Left lung (tissue), 10 donors: Measurements from ENCODE around the gene CRACDL. TPM values are rescaled to one million over a fixed set of nuclear protein-coding genes. Genes with fewer than 3 reads are reported as not detected.

Experiments
- ATAC-seq: fragments of 200-7000 bp; cut with Tn5 transposase; one replicate; pipeline ENCODE4 v1.9.1; 2020; ENCODE audit warnings: moderate library complexity
- DNase-seq, 4 donors: peaks; one replicate each; pipeline ENCODE4 v3.0.0-alpha.2; 2013 to 2020
- H3K27ac ChIP-seq, 2 donors: fragments of 200-600 bp; sonication (generic) in 1 of 2; one replicate each; pipeline versions ENCODE4 v1.5.0 to v1.8.0; 2020 to 2021
- H3K27me3 ChIP-seq, 2 donors: fragments of 200-600 bp; sonication (generic) in 1 of 2; one replicate each; pipeline versions ENCODE4 v1.5.0 to v1.8.0; 2020 to 2021
- H3K36me3 ChIP-seq, 2 donors: fragments of 200-600 bp; sonication (generic) in 1 of 2; one replicate each; pipeline versions ENCODE4 v1.5.0 to v1.8.0; 2020 to 2021
- H3K4me1 ChIP-seq, 2 donors: fragments of 200-600 bp; one replicate each; pipeline ENCODE4 v1.8.0; 2021
- H3K4me3 ChIP-seq, 2 donors: fragments of 200-600 bp; sonication (generic) in 1 of 2; one replicate each; pipeline versions ENCODE4 v1.5.0 to v1.8.0; 2020 to 2021; ENCODE audit warnings: mild to moderate bottlenecking in 1 of 2
- H3K9me3 ChIP-seq, 2 donors: fragments of 200-600 bp; sonication (generic) in 1 of 2; one replicate each; pipeline versions ENCODE4 v1.5.0 to v1.8.0; 2020 to 2021
- intact Hi-C, 2 donors: fragments of 100-400 bp; cut with DNase I; formaldehyde crosslinking; loops; one replicate each; pipeline versions ENCODE4 v1.11.2 to v1.14.2; 2022
- polyA plus RNA-seq, 6 donors: library from polyadenylated mRNA; unstranded; fragments of 120-200 nt; gene quantifications; one replicate each; pipeline ENCODE4 v1.2.1, GENCODE V29; 2013; ENCODE audit not compliant: insufficient read length in 6 of 6
- total RNA-seq, 2 donors: library from RNA; stranded (reverse); fragmentation: NEBNext Ultra II Directional; extraction: Animal tissue kit (Norgen Biotek cat#: 25700); gene quantifications; one replicate each; pipeline ENCODE4 v1.2.1, GENCODE V29; 2021
- TF ChIP-seq, protein P1 (sequence below), 2 donors: fragments of 200-600 bp; sonication (generic) in 1 of 2; IDR thresholded peaks; one replicate each; pipeline versions ENCODE4 v1.5.0 to v1.8.0; 2021; ENCODE audit warnings: antibody characterized with exemption in 2 of 2
- donor health status: DM: no; HTN: yes; CAD: no.
- donor health status: DM: no; HTN: no; CAD: no.

Gene CRACDL
- total and polyA plus RNA-seq, 8 donors: 4.0 to 15.2 (median 6.0) TPM

- Histone ChIP-seq H3K36me3 (no peaks in the 10 kb centered on the region), H3K27ac (no peak overlapping the region), H3K4me1 (no peaks in the 10 kb centered on the region), H3K4me3 (no peak overlapping the region), H3K27me3 (peaks cover 0 to 14% of the 10 kb centered on the region in 2 donors), H3K9me3 (peaks cover 0 to 6% of the 10 kb centered on the region in 2 donors)
- intact Hi-C loops: no loop called here
- DNase-seq (no peak), ATAC-seq (no peak)
- TF ChIP-seq, protein P1, sequence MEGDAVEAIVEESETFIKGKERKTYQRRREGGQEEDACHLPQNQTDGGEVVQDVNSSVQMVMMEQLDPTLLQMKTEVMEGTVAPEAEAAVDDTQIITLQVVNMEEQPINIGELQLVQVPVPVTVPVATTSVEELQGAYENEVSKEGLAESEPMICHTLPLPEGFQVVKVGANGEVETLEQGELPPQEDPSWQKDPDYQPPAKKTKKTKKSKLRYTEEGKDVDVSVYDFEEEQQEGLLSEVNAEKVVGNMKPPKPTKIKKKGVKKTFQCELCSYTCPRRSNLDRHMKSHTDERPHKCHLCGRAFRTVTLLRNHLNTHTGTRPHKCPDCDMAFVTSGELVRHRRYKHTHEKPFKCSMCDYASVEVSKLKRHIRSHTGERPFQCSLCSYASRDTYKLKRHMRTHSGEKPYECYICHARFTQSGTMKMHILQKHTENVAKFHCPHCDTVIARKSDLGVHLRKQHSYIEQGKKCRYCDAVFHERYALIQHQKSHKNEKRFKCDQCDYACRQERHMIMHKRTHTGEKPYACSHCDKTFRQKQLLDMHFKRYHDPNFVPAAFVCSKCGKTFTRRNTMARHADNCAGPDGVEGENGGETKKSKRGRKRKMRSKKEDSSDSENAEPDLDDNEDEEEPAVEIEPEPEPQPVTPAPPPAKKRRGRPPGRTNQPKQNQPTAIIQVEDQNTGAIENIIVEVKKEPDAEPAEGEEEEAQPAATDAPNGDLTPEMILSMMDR (IDR thresholded peaks at IDR 0.05): no peak
Observed at GRCh38 chr2:98921062-98921461, 15.0 kb downstream of the CRACDL start.

GRCh38 chr2:98917031-98917471 lies 19.0 kb downstream of the CRACDL start:
- Histone ChIP-seq H3K9me3 (no peaks in the 10 kb centered on the region), H3K36me3 (no peaks in the 10 kb centered on the region), H3K4me1 (peaks cover 9 to 20% of the 10 kb centered on the region in 2 donors), H3K27ac (no peak overlapping the region), H3K27me3 (peaks cover 0 to 8% of the 10 kb centered on the region in 2 donors), H3K4me3 (no peak overlapping the region)
- ATAC-seq: no peak
- intact Hi-C loops: no loop called here
- TF ChIP-seq, protein P1 (IDR thresholded peaks at IDR 0.05): no peak
- no peak for DNase-seq

- H3K27me3 ChIP-seq: peaks cover 0 to 6% of the 10 kb centered on the region in 2 donors
- intact Hi-C loops: no loop called here
- no peak for ATAC-seq
Observed at GRCh38 chr2:98915751-98916358, 20.2 kb downstream of the CRACDL start.

GRCh38 chr2:98914713-98915580 lies 21.1 kb downstream of the CRACDL start:
- H3K27me3 ChIP-seq: no peaks in the 10 kb centered on the region
- H3K4me3 ChIP-seq: no peak overlapping the region
- H3K9me3 ChIP-seq: no peaks in the 10 kb centered on the region
- H3K4me1 ChIP-seq: peaks cover 15 to 33% of the 10 kb centered on the region in 2 donors
- no peak overlapping the region for H3K27ac ChIP-seq
- no peaks in the 10 kb centered on the region for H3K36me3 ChIP-seq
- no peak for DNase-seq
- no peak for ATAC-seq
- intact Hi-C loops: no loop called here
- TF ChIP-seq, protein P1 (IDR thresholded peaks at IDR 0.05): no peak

More at GRCh38 chr2:98915751-98916358, 20.2 kb downstream of the CRACDL start:
- peaks cover 13 to 28% of the 10 kb centered on the region in 2 donors for H3K4me1 ChIP-seq
- H3K4me3 ChIP-seq: no peak overlapping the region
- no peaks in the 10 kb centered on the region for H3K9me3 ChIP-seq
- TF ChIP-seq, protein P1 (IDR thresholded peaks at IDR 0.05): no peak
- peak in 1 of 4 donors; percentile 5 for DNase-seq
- no peaks in the 10 kb centered on the region for H3K36me3 ChIP-seq
- no peak overlapping the region for H3K27ac ChIP-seq
